ENCODE results near the gene C18orf63.

DNA sequence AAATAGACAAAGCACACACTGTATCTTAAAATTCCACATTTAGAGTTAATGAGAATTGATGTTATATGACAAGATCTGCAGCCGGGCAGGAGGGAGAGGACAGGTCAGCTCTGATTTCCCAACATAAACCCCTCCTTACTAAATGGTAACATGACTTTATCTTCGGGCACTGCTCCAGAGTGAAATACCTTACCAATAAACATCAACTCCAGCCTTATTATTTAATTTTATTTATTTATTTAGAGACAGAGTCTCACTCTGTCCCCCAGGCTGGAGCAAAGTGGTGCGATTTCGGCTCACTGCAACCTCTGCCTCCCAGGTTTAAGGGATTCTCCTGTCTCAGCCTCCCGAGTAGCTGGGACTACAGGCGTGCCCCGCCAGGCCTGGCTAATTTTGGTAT is 25.6 kb upstream of the C18orf63 start:
- TF ChIP-seq, protein P1, sequence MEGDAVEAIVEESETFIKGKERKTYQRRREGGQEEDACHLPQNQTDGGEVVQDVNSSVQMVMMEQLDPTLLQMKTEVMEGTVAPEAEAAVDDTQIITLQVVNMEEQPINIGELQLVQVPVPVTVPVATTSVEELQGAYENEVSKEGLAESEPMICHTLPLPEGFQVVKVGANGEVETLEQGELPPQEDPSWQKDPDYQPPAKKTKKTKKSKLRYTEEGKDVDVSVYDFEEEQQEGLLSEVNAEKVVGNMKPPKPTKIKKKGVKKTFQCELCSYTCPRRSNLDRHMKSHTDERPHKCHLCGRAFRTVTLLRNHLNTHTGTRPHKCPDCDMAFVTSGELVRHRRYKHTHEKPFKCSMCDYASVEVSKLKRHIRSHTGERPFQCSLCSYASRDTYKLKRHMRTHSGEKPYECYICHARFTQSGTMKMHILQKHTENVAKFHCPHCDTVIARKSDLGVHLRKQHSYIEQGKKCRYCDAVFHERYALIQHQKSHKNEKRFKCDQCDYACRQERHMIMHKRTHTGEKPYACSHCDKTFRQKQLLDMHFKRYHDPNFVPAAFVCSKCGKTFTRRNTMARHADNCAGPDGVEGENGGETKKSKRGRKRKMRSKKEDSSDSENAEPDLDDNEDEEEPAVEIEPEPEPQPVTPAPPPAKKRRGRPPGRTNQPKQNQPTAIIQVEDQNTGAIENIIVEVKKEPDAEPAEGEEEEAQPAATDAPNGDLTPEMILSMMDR (IDR thresholded peaks at IDR 0.05) = no peak
- no peak for TF ChIP-seq POLR2A (IDR thresholded peaks at IDR 0.05)
